Heart left ventricle (tissue), 16 donors: ENCODE measurements around the gene FAM3A. TPM values are rescaled to one million over a fixed set of nuclear protein-coding genes. Genes with fewer than 3 reads are reported as not detected.

Experiments used
- ATAC-seq, 4 donors: fragments of 200-7000 bp; cut with Tn5 transposase; one replicate each; pipeline ENCODE4 v1.9.1; 2020 to 2022; ENCODE audit warnings: moderate library complexity in 4 of 4, mild to moderate bottlenecking in 3 of 4, moderate number of reproducible peaks in 1 of 4
- DNase-seq, 5 donors: peaks; one replicate each; pipeline ENCODE4 v3.0.0-alpha.2; 2020
- H3K27ac ChIP-seq, 12 donors: fragments of 200-600 bp; sonication (generic) in 4 of 12; one replicate each; pipeline versions ENCODE4 v1.5.0 to v1.8.0; 2016 to 2022; ENCODE audit warnings: mild to moderate bottlenecking in 2 of 12
- H3K27me3 ChIP-seq, 9 donors: fragments of 200-600 bp; sonication (generic) in 2 of 9; one replicate each; pipeline versions ENCODE4 v1.5.1 to v1.8.0; 2016 to 2022; ENCODE audit warnings: mild to moderate bottlenecking in 3 of 9
- H3K36me3 ChIP-seq, 9 donors: fragments of 200-600 bp; sonication (generic) in 2 of 9; one replicate each; pipeline versions ENCODE4 v1.5.0 to v1.8.0; 2018 to 2022; ENCODE audit warnings: mild to moderate bottlenecking in 2 of 9
- H3K4me1 ChIP-seq, 12 donors: fragments of 200-600 bp; sonication (generic) in 4 of 12; one replicate each; pipeline versions ENCODE4 v1.5.0 to v1.8.0; 2016 to 2022; ENCODE audit warnings: mild to moderate bottlenecking in 3 of 12
- H3K4me3 ChIP-seq, 12 donors: fragments of 200-600 bp; sonication (generic) in 4 of 12; one replicate each; pipeline versions ENCODE4 v1.5.0 to v1.8.0; 2017 to 2022; ENCODE audit warnings: mild to moderate bottlenecking in 9 of 12, moderate library complexity in 4 of 12
- H3K9me3 ChIP-seq, 12 donors: fragments of 200-600 bp; sonication (generic) in 4 of 12; one replicate each; pipeline versions ENCODE4 v1.5.0 to v1.8.0; 2016 to 2022; ENCODE audit warnings: mild to moderate bottlenecking in 1 of 12
- CTCF ChIP-seq, 12 donors: fragments of 200-600 bp; sonication (generic) in 4 of 12; IDR thresholded peaks; one replicate each; pipeline versions ENCODE4 v1.5.0 to v1.8.0; 2018 to 2022; ENCODE audit warnings: antibody characterized with exemption in 12 of 12, mild to moderate bottlenecking in 5 of 12
- POLR2A ChIP-seq, 2 donors: fragments of 450-650 bp; IDR thresholded peaks; one replicate each; pipeline ENCODE4 v1.6.1; 2017; ENCODE audit warnings: antibody characterized with exemption in 2 of 2, mild to moderate bottlenecking in 2 of 2, moderate library complexity in 2 of 2
- WGBS, 4 donors: extraction: QIAGEN DNeasy Blood & Tissue Kit in 2 of 4; methylation state at CpG; one replicate each; pipeline versions ENCODE4 v1.1.5 to v1.1.7; 2013 to 2018; 5-methylcytosine and 5-hydroxymethylcytosine counted together
- intact Hi-C, 10 donors: fragments of 100-400 bp; cut with DNase I; formaldehyde crosslinking; loops; one replicate each; pipeline versions ENCODE4 v1.11.1 to v1.14.2; 2022
- polyA plus RNA-seq, 2 donors: library from polyadenylated mRNA; stranded (reverse); fragments of 200-250 nt; gene quantifications; one replicate each; pipeline ENCODE4 v1.2.3, GENCODE V29; 2013
- total RNA-seq, 9 donors: library from RNA; depleted of rRNA in 2 of 9; stranded (reverse); fragments of >200 nt in 2 of 9; fragmentation: NEBNext Ultra II Directional in 3 of 9; extraction: Animal tissue kit (Norgen Biotek cat#: 25700) in 3 of 9; gene quantifications; one replicate each; pipeline versions ENCODE4 v1.1.0 to v1.2.4, GENCODE V29; 2016 to 2023
- donor health status: ischemic (EF 13 %, LVEDD 7.1; RV severe dilation, severe dysfunction).
- donor health status: healthy with polysubstance abuse.
- donor health status: DM: no; HTN: yes; CAD: no.
- donor health status: DM: no; HTN: no; CAD: no.
- donor health status: ischemic (EF 25% LVEDD 6.9; RV normal size, moderate dysfunction).
- donor health status: ischemic (EF 25% LVEDD 5.7; RV mildly dilated, moderate dysfunction).
- donor health status: healthy.
- donor health status: DM: yes; HTN: yes; CAD: no.
- donor health status: ischemic (EF 35%, LVEDD 5.7; RV mildly dilated, moderate dysfunction).
- donor health status: nonischemic (EF 11% LVEDD 7.7; RV severe dilation, severe dysfunction).
- donor health status: DM: yes; HTN: yes; CAD: no.
- donor health status: PGD.
- donor health status: ischemic (EF 29% LVEDD 5.4; RV normal size, mild dysfunction).
- donor health status: nonischemic (EF 23%, LVEDD 6.1; RV moderate dilation, normal function).

FAM3A gene
- total and polyA plus RNA-seq, 11 donors = 36.2 to 82.6 (median 51.5) TPM

GRCh38 chrX:154483325-154483724 is 32.7 kb downstream of the FAM3A start:
- Histone ChIP-seq H3K9me3 (no peaks in the 10 kb centered on the region), H3K27ac (no peak overlapping the region), H3K4me1 (peaks cover 0 to 31% (median 14%) of the 10 kb centered on the region in 12 donors), H3K27me3 (no peaks in the 10 kb centered on the region), H3K4me3 (no peak overlapping the region), H3K36me3 (peaks cover 0 to 9% (median 6%) of the 10 kb centered on the region in 9 donors)
- DNase-seq (no peak), ATAC-seq (no peak)
- no peak for TF ChIP-seq CTCF (IDR thresholded peaks at IDR 0.05)
- no peak for TF ChIP-seq POLR2A (IDR thresholded peaks at IDR 0.05)
- intact Hi-C loops = loop anchor here in 1 of 10 donors (5.0 kb wide), 1 partner anchor 41 kb away; the partner anchor contains the start of gene FAM50A
- WGBS, 4 donors = 75 to 85% (median 81%) methylated on average over 7 of the region's 7 CpGs

GRCh38 chrX:154482786-154483185 is 33.2 kb downstream of the FAM3A start:
- DNase-seq (peak in 1 of 5 donors; percentile 25), ATAC-seq (no peak)
- Histone ChIP-seq H3K4me3 (no peak overlapping the region), H3K9me3 (no peaks in the 10 kb centered on the region), H3K36me3 (peaks cover 0 to 9% (median 6%) of the 10 kb centered on the region in 9 donors), H3K27me3 (no peaks in the 10 kb centered on the region), H3K27ac (no peak overlapping the region), H3K4me1 (peaks cover 0 to 36% (median 14%) of the 10 kb centered on the region in 12 donors)
- TF ChIP-seq CTCF (IDR thresholded peaks at IDR 0.05) (no peak), POLR2A (IDR thresholded peaks at IDR 0.05) (no peak)
- intact Hi-C loops = loop anchor here in 1 of 10 donors (5.0 kb wide), 1 partner anchor 40 kb away; the partner anchor contains the start of gene FAM50A
- WGBS, 4 donors = 68 to 74% (median 71%) methylated on average over 6 to 7 of the region's 7 CpGs

- Histone ChIP-seq H3K27ac (peak overlapping the region in 1 of 12 donors; percentile 2), H3K27me3 (no peaks in the 10 kb centered on the region), H3K36me3 (peaks cover 0 to 9% (median 3%) of the 10 kb centered on the region in 9 donors), H3K4me1 (peaks cover 0 to 36% (median 14%) of the 10 kb centered on the region in 12 donors), H3K9me3 (no peaks in the 10 kb centered on the region), H3K4me3 (no peak overlapping the region)
- intact Hi-C loops = loop anchor here in 1 of 10 donors (5.0 kb wide), 1 partner anchor 40 kb away; the partner anchor contains the start of gene FAM50A
- ATAC-seq (no peak), DNase-seq (peak in 1 of 5 donors; percentile 15)
- TF ChIP-seq CTCF (IDR thresholded peaks at IDR 0.05) (no peak), POLR2A (IDR thresholded peaks at IDR 0.05) (no peak)
- WGBS, 4 donors = 68 to 72% (median 70%) methylated on average over 14 of the region's 14 CpGs
Observed at GRCh38 chrX:154481911-154482601, 34.0 kb downstream of the FAM3A start.

- Histone ChIP-seq H3K27ac (no peak overlapping the region), H3K9me3 (no peaks in the 10 kb centered on the region), H3K4me3 (no peak overlapping the region), H3K36me3 (peaks cover 0 to 9% (median 3%) of the 10 kb centered on the region in 9 donors), H3K27me3 (no peaks in the 10 kb centered on the region), H3K4me1 (peaks cover 0 to 36% (median 14%) of the 10 kb centered on the region in 12 donors)
- ATAC-seq (no peak), DNase-seq (peak in 1 of 5 donors; percentile 4)
- intact Hi-C loops = loop anchor here in 1 of 10 donors (5.0 kb wide), 1 partner anchor 39 kb away; the partner anchor contains the start of gene FAM50A
- whole genome bisulfite sequencing, 4 donors = 81 to 96% (median 87%) methylated on average over 5 of the region's 5 CpGs
- TF ChIP-seq CTCF (IDR thresholded peaks at IDR 0.05) = no peak
- no peak for TF ChIP-seq POLR2A (IDR thresholded peaks at IDR 0.05)
Observed at GRCh38 chrX:154481195-154481594, 34.8 kb downstream of the FAM3A start.
